Spleen (tissue), 11 donors: Measurements from ENCODE around the gene SNAP47. TPM values are rescaled to one million over a fixed set of nuclear protein-coding genes. Genes with fewer than 3 reads are reported as not detected.
A peak's percentile ranks its signal among the peaks of the same experiment; 100 is the strongest.

Experiments used
- DNase-seq: peaks from one replicate; pipeline ENCODE4 v3.0.0-alpha.2; 2020
- H3K27ac ChIP-seq, 8 donors: fragments of 200-600 bp; sonication (generic) in 7 of 8; 1 replicate in 4 of 8; 2 replicates in 4 of 8; pipeline versions ENCODE4 v1.5.0 to v1.8.0; 2016 to 2021; ENCODE audit warnings: inconsistent platforms in 4 of 8, mild to moderate bottlenecking in 4 of 8, moderate library complexity in 1 of 8
- H3K27me3 ChIP-seq, 7 donors: fragments of 200-600 bp; sonication (generic) in 6 of 7; replicated peaks in 1 of 7; 1 replicate in 4 of 7; 2 replicates in 3 of 7; pipeline versions ENCODE4 v1.5.0 to v1.8.0; 2016 to 2021; ENCODE audit warnings: inconsistent platforms in 3 of 7, mild to moderate bottlenecking in 1 of 7
- H3K36me3 ChIP-seq, 6 donors: fragments of 200-600 bp; sonication (generic) in 5 of 6; 1 replicate in 4 of 6; 2 replicates in 2 of 6; pipeline versions ENCODE4 v1.5.0 to v1.8.0; 2016 to 2021; ENCODE audit warnings: inconsistent platforms in 2 of 6
- H3K4me1 ChIP-seq, 6 donors: fragments of 200-600 bp; sonication (generic) in 5 of 6; 1 replicate in 3 of 6; 2 replicates in 3 of 6; pipeline versions ENCODE4 v1.5.0 to v1.8.0; 2016 to 2021; ENCODE audit warnings: inconsistent platforms in 3 of 6
- H3K4me3 ChIP-seq, 8 donors: fragments of 200-600 bp; sonication (generic) in 7 of 8; 1 replicate in 4 of 8; 2 replicates in 4 of 8; pipeline versions ENCODE4 v1.5.0 to v1.8.0; 2016 to 2021; ENCODE audit warnings: inconsistent platforms in 4 of 8, mild to moderate bottlenecking in 4 of 8, moderate library complexity in 2 of 8
- H3K9me3 ChIP-seq, 8 donors: fragments of 200-600 bp; sonication (generic) in 7 of 8; 1 replicate in 4 of 8; 2 replicates in 4 of 8; pipeline versions ENCODE4 v1.5.0 to v1.8.0; 2016 to 2021; ENCODE audit warnings: inconsistent platforms in 4 of 8
- CTCF ChIP-seq, 11 experiments: fragments of 200-600 bp in 7 of 11; fragments of 450-650 bp in 4 of 11; sonication (generic) in 4 of 11; IDR thresholded peaks in 8 of 11; conservative IDR thresholded peaks in 3 of 11; 1 replicate in 7 of 11; 2 replicates in 4 of 11; pipeline versions ENCODE4 v1.4.0 to v1.8.0; 2016 to 2021; ENCODE audit warnings: antibody characterized with exemption in 11 of 11, inconsistent platforms in 4 of 11, mild to moderate bottlenecking in 1 of 11
- POLR2A ChIP-seq, 3 donors: fragments of 450-650 bp; IDR thresholded peaks; one replicate each; pipeline ENCODE4 v1.5.1; 2017; ENCODE audit warnings: antibody characterized with exemption in 3 of 3, mild to moderate bottlenecking in 1 of 3
- POLR2AphosphoS5 ChIP-seq, 3 donors: sonication (generic); formaldehyde crosslinking; IDR thresholded peaks; one replicate each; pipeline ENCODE4 v1.5.1; 2017; ENCODE audit warnings: antibody characterized with exemption in 3 of 3
- WGBS, 5 donors: extraction: QIAGEN DNeasy Blood & Tissue Kit in 3 of 5; methylation state at CpG; one replicate each; pipeline versions ENCODE4 v1.1.5 to v1.1.7; 2013 to 2018; 5-methylcytosine and 5-hydroxymethylcytosine counted together
- intact Hi-C: fragments of 100-400 bp; cut with DNase I; formaldehyde crosslinking; loops from one replicate; pipeline ENCODE4 v1.15.0; 2023; ENCODE audit warnings: low total_unique reads
- polyA plus RNA-seq, 3 donors: library from polyadenylated mRNA; stranded (reverse); fragments of 200-250 nt; gene quantifications; one replicate each; pipeline ENCODE4 v1.2.1, GENCODE V29; 2013
- total RNA-seq, 7 donors: library from RNA; depleted of rRNA in 3 of 7; stranded (reverse); fragments of >200 nt in 3 of 7; fragmentation: NEBNext Ultra II Directional in 4 of 7; extraction: Animal tissue kit (Norgen Biotek cat#: 25700) in 4 of 7; gene quantifications; one replicate each; pipeline versions ENCODE4 v1.1.0 to v1.2.1, GENCODE V29; 2016 to 2021
- donor health status: healthy with polysubstance abuse.
- donor health status: DM: no; HTN: no; CAD: no; lungs with moderate emphysema.
- donor health status: DM: no; HTN: no; CAD: no.
- donor health status: Bipolar disorder and iron deficiency.
- donor health status: healthy.
- donor health status: DM: no; HTN: no; CAD: no.
- donor health status: DM: yes; HTN: yes; CAD: no.

Gene SNAP47
- total and polyA plus RNA-seq, 10 donors, result 10.0 to 42.7 (median 22.1) TPM

GRCh38 chr1:227781314-227781930, 46.2 kb downstream of the SNAP47 start:
- peaks cover 0 to 53% (median 7%) of the 10 kb centered on the region in 6 donors for H3K36me3 ChIP-seq
- intact Hi-C loops, result loop anchor here (10.0 kb wide), 1 partner anchor 703 kb away; the partner anchor contains the start of gene RNF187
- 94 to 98% (median 96%) methylated on average over 12 to 15 of the region's 15 CpGs for WGBS, 5 donors
- no peak overlapping the region for H3K27ac ChIP-seq
- no peaks in the 10 kb centered on the region for H3K9me3 ChIP-seq
- peaks cover 2 to 10% (median 6%) of the 10 kb centered on the region in 6 donors for H3K4me1 ChIP-seq
- H3K27me3 ChIP-seq, result peaks cover 0 to 8% (median 0%) of the 10 kb centered on the region in 7 donors
- TF ChIP-seq CTCF (IDR thresholded peaks at IDR 0.05 in 8 of 11, conservative IDR thresholded peaks at IDR 0.05 in 3 of 11) (no peak), POLR2A (IDR thresholded peaks at IDR 0.05) (no peak), POLR2AphosphoS5 (IDR thresholded peaks at IDR 0.05) (peak in 2 of 3 donors; percentile 11 to 23)
- DNase-seq, result peak; percentile 67
- H3K4me3 ChIP-seq, result no peak overlapping the region

- Histone ChIP-seq H3K27ac (no peak overlapping the region), H3K27me3 (peaks cover 0 to 16% (median 0%) of the 10 kb centered on the region in 7 donors), H3K9me3 (no peaks in the 10 kb centered on the region), H3K4me1 (peaks cover 10 to 18% (median 14%) of the 10 kb centered on the region in 6 donors), H3K4me3 (no peak overlapping the region), H3K36me3 (peaks cover 0 to 45% (median 6%) of the 10 kb centered on the region in 6 donors)
- WGBS, 5 donors, result 95 to 100% (median 96%) methylated on average over 4 of the region's 4 CpGs
- no peak for TF ChIP-seq POLR2AphosphoS5 (IDR thresholded peaks at IDR 0.05)
- intact Hi-C loops, result loop anchor here (10.0 kb wide), 1 partner anchor 703 kb away; the partner anchor contains the start of gene RNF187
- no peak for DNase-seq
Measured at GRCh38 chr1:227782226-227782625, 47.0 kb downstream of the SNAP47 start.

- 81 to 85% (median 84%) methylated on average over 13 of the region's 13 CpGs for WGBS, 5 donors
- Histone ChIP-seq H3K27ac (peak overlapping the region in 1 of 8 donors; percentile 1), H3K36me3 (peaks cover 0 to 21% (median 6%) of the 10 kb centered on the region in 6 donors), H3K27me3 (peaks cover 0 to 32% (median 0%) of the 10 kb centered on the region in 7 donors), H3K4me3 (no peak overlapping the region), H3K9me3 (no peaks in the 10 kb centered on the region), H3K4me1 (peaks cover 12 to 38% (median 28%) of the 10 kb centered on the region in 6 donors)
- intact Hi-C loops, result loop anchor here (10.0 kb wide), 1 partner anchor 700 kb away; the partner anchor contains the start of gene RNF187
- TF ChIP-seq POLR2A (IDR thresholded peaks at IDR 0.05), result no peak
- no peak for TF ChIP-seq POLR2AphosphoS5 (IDR thresholded peaks at IDR 0.05)
- no peak for TF ChIP-seq CTCF (IDR thresholded peaks at IDR 0.05 in 8 of 11, conservative IDR thresholded peaks at IDR 0.05 in 3 of 11)
- no peak for DNase-seq
Measured at GRCh38 chr1:227785094-227785804, 50.0 kb downstream of the SNAP47 start.

- no peak for TF ChIP-seq POLR2A (IDR thresholded peaks at IDR 0.05)
- no peak for TF ChIP-seq POLR2AphosphoS5 (IDR thresholded peaks at IDR 0.05)
- no peak for TF ChIP-seq CTCF (IDR thresholded peaks at IDR 0.05 in 8 of 11, conservative IDR thresholded peaks at IDR 0.05 in 3 of 11)
- peak overlapping the region in 1 of 8 donors; percentile 1 for H3K27ac ChIP-seq
- WGBS, 5 donors, result 71 to 81% (median 75%) methylated on average over 19 of the region's 19 CpGs
- intact Hi-C loops, result loop anchor here (10.0 kb wide), 1 partner anchor 699 kb away; the partner anchor contains the start of gene RNF187
- DNase-seq, result no peak
- H3K9me3 ChIP-seq, result no peaks in the 10 kb centered on the region
- H3K36me3 ChIP-seq, result peaks cover 0 to 13% (median 2%) of the 10 kb centered on the region in 6 donors
- H3K4me3 ChIP-seq, result peak overlapping the region in 1 of 8 donors; percentile 75
- peaks cover 12 to 38% (median 28%) of the 10 kb centered on the region in 6 donors for H3K4me1 ChIP-seq
- peaks cover 0 to 32% (median 0%) of the 10 kb centered on the region in 7 donors for H3K27me3 ChIP-seq
Measured at GRCh38 chr1:227785805-227786671, 50.8 kb downstream of the SNAP47 start.
